GM18526 (cell line): ENCODE data around the gene MYO5C.

Source experiments
- POLR2A ChIP-seq: IDR thresholded peaks from 3 replicates; pipeline ENCODE4 v1.6.1; 2011; ENCODE audit not compliant: insufficient read length; ENCODE audit errors: extremely low read depth

The MYO5C gene

DNA sequence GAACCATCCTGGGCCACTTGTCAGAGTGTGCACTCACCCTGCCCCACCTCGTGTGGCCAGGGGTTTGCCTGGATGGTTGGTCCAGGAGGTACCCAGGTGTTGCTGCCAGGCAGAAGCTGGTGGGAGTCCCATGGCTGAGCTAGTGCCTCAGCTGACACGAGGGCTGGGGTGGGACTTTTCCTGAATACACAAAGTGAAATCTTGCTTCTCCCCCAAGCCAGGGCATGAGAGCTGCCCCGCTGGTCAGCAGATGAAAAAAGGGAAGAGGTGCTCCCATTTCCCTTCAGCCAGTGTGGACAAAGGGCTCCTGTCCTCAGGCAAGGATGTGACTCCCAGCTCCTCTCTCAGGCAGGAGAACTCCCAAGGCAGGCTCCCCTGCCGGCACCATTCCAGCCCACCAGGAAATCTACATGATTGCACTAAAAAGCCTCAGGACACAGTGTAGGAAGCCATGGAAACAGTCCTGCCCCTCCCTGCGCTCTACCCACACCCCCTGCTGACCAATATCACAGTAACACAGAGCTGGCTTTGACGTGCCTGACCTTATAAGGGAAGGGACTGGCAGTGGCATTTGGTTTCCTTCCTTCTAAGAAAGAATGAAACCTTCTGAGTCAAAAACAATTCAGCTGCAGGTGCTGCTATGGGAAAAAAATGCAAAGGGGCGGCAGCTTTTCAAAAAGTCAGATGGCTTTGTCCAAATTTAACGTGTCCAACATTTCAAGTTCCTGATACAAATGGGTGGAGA lies 33.9 kb downstream of the MYO5C start:
- peak; percentile 42 for TF ChIP-seq POLR2A

GRCh38 chr15:52261026-52261425 lies 34.6 kb downstream of the MYO5C start:
- TF ChIP-seq POLR2A, result no peak

DNA sequence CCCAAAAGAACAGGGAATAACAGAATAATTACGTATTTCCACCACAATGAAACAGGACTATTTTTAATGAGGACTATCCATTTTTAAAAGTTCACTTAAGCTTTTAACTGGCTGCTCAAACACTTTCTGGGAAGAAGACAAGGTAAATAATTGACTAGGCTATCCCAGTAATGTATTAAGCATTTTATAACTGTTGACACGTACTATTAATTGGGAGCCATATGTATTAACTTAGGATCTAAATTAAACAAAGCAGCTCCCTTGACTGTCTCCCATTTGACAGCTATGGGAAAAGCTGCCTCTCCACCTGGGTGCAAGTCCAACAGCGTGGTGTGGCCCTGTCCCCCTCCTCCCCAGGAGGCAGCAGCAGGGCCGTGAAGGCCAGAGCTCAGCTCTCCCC lies 36.1 kb downstream of the MYO5C start:
- TF ChIP-seq POLR2A, result no peak

DNA sequence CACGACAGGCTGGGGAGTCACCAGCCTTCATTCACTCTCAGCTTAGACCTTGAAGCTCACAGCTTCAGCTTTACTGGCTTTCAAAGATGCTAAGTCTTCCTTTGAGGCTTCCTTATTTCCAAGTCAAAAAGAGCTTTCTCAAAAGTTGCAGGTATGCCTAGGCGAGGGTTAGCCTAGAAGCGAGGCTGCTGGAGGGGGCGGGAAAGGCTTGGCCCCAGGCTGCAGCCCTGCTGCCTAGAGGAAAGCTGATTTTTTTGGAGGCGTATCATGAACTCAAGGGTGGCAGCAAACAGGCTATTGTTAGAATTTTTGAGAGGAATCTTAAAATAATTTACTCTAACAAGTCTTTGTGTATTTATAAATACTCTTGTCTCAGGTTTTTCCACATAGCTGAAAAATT lies 37.1 kb downstream of the MYO5C start:
- TF ChIP-seq POLR2A, result no peak

- no peak for TF ChIP-seq POLR2A
Observed at GRCh38 chr15:52257734-52258062, 37.9 kb downstream of the MYO5C start.

DNA sequence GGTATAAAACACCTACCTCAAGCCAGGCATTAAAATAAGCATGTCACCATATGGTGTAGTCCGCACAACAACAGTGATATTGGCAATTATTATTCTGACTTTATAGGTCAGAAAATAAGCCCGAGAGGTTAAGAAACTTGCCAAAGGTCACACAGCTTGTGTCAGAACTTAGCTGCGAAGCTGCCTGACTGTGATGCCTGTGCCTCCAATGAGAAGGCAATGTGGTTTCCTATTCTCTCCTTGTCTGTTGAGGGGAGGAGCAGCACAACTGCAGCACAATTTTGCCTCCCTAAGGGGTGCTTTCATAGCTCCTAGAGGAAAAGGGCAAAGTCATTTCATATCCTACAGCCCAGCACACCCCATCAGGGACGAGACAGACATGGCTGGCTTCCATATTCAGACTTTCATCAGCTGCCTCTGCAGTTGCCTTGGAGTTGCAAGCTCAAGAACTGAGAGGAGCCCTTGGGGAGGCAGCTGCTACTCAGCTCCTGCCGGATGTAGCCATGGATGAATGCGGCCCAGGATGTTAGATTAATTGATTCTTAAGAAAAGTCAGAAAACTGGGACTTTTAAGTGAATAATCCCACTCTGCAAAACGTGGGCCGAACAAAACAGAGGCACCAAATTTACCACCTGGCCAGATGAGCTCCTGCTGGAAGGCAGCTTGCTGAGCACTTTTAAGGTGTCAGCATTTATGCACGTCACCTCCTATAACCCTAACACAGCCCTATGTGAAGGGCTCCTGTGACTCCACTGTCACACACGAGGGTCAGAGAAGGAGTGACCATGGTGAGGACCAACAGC lies 38.5 kb downstream of the MYO5C start:
- TF ChIP-seq POLR2A, result no peak

DNA sequence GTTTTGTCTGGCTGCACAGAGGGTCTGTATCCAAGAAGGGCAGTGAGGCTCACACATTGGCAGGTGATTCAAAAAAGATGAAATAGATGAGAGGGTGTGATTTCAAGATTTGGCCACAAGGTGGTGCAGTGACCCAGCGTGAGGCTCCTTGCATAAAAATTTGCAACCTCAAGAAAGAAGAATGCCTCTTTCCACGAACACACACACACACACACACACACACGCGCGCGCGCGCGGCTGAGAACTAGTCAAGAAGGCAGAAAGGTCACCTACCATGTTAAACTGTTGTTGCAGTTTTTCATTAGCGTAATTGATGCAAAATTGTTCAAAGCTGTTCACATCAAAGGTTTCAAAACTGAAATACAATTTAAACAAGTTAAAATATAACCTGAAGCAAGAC lies 39.2 kb downstream of the MYO5C start:
- no peak for TF ChIP-seq POLR2A

GRCh38 chr15:52255935-52256334 lies 39.7 kb downstream of the MYO5C start:
- no peak for TF ChIP-seq POLR2A

DNA sequence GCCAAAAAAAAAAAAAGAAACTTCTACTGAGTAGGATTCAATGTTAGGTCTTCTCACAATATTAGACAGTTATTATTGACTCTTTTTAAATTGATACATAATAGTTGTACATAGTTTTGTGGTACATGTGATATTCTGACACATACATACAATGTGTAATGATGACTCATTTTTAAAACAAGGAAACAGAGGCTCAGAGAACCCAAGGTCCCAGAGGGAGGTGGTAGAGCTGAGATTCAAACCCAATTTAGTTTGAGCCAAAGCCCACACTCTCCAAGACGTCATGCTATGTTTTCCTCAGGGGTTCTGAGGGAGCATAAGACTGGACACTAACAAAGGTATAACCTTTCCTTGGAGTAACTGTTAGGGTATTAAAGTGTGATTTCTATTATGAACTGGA lies 40.6 kb downstream of the MYO5C start:
- no peak for TF ChIP-seq POLR2A

DNA sequence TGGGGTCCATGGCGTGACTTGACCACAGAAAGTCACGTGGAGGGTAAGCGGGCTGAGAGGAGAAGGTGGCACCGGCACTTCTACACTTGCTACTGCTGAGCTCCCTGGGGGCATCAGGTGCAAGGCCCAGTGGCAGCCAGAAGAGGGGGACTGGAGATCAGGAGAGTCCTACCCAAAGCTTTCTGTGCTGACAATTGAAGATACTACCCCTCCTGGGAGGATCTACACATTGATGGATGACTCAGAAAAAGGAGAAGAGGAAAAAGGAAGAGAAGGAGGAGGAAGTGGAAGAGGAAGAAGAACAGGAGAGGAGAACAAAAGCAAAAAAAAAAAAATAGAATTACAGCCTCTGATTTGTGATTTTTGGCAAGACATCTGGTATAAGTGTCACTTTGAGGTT lies 41.2 kb downstream of the MYO5C start:
- no peak for TF ChIP-seq POLR2A

GRCh38 chr15:52252781-52253180 lies 42.8 kb downstream of the MYO5C start:
- TF ChIP-seq POLR2A, result no peak

DNA sequence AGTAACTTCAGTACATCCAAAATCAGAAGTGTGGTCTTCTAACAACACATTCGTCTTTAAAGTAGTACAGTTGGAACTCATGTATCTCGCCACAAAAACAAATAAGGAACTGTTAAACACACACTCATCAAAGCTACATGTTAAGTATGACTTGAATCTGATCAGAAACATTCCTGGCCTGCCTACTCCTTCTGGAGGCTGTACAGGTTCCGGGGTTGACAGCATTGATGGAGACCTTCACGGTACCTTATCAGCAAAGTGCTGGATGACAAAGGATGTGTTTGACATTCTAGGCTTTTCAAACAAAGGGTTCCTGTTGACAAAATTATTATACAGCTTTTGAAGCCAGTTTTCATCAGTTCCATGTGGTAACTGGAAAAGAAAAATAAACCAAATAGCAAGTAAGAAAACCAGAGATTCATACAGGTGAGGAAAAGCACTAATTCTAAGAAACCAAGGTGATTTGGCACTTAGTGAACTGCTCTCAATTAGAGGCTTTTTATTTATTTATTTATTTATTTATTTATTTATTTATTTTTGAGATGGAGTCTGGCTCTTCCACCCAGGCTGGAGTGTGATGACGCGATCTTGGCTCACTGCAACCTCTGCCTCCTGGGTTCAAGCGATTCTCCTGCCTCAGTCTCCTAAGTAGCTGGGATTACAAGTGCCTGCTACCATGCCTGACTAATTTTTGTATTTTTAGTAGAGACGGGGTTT lies 44.3 kb downstream of the MYO5C start:
- TF ChIP-seq POLR2A, result no peak

GRCh38 chr15:52247461-52247860 lies 48.1 kb downstream of the MYO5C start:
- no peak for TF ChIP-seq POLR2A

DNA sequence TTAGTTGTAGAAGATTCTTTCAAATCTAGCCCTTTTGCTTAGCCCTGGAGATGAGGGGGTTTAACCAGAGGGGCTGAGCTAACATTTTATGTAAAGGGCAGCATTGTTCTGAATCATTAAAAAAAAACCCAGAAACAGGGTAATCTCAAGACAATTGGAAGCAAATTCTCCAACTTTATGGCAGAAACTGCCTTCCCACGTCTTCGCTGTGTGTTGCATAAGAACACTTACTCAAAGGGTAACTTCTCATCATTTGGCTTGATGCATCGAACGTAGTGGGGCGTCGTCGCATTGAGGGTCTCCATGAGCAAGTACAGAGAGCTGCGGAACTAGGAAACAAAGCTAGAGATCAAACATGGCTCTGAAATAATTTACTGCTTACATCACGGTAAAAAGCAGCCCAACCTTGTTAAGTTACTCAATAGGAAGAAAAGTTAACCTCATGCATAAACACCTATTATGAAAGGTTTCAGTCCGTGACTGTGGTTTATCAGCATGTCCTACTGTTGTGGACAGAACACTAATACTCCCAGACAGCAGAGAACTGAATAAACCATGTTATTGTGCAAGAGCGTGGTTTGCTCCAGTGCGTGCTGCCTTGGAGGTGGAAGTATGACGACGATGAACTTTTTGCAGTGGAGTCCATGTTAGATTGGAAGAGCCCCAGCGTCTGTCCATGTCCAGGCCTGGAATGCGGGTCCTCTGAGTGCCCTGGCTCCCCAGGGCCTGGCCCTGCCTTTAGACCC lies 48.7 kb downstream of the MYO5C start:
- no peak for TF ChIP-seq POLR2A
